HG02981 (cell line): ENCODE data around the gene IL17C.

ENCODE experiments used
- ATAC-seq: cut with Tn5 transposase; IDR thresholded peaks from one replicate; pipeline ENCODE4 v1.9.1; 2021; ENCODE audit warnings: mild to moderate bottlenecking, moderate library complexity; ENCODE audit not compliant: unreplicated experiment

IL17C gene, protein sequence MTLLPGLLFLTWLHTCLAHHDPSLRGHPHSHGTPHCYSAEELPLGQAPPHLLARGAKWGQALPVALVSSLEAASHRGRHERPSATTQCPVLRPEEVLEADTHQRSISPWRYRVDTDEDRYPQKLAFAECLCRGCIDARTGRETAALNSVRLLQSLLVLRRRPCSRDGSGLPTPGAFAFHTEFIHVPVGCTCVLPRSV

DNA sequence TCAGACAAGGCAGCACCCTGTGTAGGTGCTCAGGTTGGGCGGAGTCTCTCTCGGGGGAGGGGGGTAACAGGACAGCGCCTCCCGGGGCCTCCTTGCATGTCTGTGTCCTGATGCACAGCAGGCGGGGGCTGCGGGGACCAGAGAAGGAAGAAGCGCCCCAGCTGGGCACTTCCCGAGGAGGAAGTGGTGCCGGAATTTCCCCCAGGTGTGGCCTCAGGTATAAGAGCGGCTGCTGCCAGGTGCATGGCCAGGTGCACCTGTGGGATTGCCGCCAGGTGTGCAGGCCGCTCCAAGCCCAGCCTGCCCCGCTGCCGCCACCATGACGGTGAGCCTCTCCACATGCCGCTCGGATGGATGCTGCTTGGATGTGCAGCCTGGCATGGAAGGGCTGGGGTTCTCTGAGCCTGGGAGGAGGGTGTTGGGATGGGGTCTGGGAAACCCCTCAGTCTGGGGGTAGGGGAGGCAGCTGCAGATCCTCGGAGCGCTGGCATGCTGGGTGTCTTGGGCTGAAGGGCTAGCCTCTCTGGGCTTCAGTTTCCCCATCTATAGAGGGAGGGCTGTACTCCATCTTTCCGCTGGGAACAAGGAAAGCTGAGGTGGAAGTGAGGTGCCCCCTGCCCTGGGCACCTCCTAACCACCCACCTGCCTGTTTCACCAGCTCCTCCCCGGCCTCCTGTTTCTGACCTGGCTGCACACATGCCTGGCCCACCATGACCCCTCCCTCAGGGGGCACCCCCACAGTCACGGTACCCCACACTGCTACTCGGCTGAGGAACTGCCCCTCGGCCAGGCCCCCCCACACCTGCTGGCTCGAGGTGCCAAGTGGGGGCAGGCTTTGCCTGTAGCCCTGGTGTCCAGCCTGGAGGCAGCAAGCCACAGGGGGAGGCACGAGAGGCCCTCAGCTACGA is at the start of gene IL17C:
Gene IL17C (plus strand): TSS at position 250 of the 908 bp plus-strand sequence. CDS start 70 bp downstream, at position 320.
- no peak for ATAC-seq

DNA sequence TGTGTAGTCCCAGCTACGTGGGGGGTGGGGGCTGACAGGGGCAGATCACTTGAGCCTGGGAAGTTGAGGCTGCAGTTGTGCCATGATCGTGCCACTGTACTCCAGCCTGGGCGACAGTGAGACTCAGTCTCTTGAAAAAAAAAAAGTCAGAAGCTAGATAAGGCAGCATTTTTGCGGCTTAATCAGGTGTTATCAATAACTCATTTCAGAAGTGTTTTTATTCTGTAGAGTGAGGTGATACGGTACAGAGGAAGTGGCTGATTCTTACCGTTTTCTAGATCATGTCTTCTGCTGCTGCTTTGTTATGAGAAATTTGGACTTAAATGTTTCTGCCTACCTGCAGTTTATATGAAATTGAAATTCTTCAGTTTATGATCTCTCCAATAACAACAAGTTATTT is 49.6 kb upstream of the IL17C start:
- ATAC-seq = no peak

DNA sequence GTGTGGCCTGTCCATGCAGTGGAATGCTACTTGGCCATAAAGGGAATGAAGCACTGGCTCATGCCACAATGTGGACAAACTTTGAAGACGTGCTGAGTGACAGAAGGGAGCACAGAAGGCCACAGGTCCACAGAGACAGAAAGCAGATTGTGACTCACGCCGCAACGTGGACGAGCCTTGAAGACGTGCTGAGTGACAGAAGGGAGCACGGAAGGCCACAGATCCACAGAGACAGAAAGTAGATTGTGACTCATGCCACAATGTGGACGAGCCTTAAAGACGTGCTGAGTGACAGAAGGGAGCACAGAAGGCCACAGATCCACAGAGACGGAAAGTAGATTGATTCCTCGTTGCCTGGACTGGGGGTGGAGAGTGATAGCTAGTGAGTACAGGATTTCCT is 48.9 kb upstream of the IL17C start:
- no peak for ATAC-seq

DNA sequence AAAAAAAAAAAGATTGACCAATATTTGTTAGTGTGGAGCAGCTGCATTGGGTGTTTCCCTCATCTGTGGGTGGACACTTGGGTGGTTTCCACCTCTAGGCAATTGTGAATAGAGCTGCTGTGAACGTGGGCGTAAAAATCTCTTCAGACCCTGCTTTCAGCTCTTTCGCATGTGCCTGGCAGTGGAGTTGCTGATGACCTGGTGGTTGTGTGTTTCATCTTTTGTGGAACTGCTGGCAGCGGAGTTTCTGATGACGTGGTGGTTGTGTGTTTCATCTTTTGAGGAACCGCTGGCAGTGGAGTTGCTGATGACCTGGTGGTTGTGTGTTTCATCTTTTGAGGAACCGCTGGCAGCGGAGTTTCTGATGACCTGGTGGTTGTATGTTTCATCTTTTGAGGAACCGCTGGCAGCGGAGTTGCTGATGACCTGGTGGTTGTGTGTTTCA is 46.8 kb upstream of the IL17C start:
- ATAC-seq = no peak

DNA sequence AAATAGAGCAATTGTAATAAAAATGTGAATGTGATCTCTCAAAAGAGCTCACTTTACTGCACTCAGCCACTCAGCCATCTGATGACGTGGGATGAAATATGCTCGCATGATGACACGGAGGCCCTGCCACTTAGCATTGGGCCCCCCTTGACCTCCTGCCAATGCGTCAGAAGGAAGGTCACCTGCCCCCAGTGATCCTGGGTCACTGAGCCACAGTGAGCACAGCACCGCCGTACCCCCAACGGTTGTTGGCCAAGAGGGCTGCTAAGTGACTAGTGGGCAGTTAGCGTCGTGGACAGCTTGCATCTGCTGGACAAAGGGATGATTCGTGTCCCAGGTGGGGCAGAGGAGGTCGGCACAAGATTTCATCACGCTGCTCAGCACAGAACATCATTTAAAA is 45.3 kb upstream of the IL17C start:
- no peak for ATAC-seq

DNA sequence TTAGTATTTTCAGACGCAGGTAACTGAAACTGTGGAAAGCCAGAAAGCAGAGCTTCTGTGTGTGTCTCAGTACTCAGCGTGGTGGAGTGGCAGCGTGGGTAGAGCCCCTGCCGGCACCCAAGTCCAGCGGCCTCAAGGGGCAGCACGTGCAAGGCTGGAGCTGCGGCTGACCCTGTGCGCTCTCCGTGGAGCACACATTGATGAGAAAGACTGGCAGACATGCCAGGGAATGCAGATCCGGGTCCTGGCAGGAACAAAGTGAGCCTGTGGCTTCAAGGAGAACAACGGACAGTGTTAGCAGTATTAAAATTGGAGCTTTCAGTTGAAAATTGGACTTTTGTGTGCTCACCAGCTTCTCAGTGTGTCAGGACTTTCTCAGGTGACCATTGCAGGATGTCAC is 44.9 kb upstream of the IL17C start:
- no peak for ATAC-seq

DNA sequence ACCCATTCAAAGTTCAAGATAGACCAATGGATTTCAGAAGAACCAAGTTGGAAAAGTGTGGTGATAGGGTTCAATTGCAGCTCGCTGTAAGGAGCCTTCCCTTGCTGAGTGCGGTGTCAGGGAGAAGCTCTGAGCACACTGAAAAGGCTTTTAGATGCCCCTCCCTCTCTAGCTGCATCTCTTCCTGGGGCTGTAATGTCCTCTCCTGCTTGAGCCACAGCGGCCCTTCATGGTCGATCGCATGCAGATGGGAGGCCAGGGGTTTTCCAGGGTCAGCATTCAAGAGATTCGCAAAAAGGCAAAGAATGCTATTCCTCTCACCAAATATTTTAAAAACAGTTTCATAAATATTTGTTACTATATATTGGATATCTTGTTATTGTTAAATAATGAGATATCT is 44.5 kb upstream of the IL17C start:
- no peak for ATAC-seq

DNA sequence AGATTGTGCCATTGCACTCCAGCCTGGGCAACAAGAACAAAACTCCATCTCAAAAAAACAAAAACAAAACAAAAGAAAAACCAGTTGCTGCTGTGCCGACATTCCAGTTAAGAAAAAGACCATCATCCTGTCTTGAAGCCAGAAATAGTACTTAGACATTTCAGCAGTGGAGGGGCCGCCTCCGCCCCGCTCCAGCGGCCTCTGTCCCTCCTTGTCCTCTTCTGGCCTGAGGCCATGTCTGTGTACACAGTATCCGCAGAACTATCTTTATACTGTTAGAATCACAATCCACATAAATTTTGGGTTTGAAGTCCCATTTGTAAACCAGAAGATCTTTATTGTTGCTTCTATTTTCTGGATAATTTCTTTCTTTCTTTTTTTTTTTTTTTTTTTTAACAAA is 43.3 kb upstream of the IL17C start:
- no peak for ATAC-seq

DNA sequence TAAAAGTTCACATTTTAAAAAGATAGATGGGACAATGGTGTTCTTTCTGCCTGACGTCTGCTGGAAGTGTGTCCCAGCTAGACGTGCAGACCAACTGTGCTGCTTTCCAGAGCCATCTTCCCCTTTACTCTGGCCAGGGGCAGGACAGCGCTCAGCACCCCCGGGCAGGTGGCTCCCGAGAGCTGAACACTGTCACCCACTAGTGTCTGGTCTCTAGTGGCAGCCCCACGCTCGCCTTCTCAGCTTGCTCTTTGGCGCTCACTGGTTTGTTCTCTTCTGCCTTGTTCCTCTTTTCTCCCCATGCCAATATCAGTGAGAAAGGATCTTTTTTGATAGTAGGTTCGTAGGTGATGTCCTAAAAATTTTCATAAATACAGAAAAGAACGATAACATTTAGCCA is 42.5 kb upstream of the IL17C start:
- no peak for ATAC-seq

DNA sequence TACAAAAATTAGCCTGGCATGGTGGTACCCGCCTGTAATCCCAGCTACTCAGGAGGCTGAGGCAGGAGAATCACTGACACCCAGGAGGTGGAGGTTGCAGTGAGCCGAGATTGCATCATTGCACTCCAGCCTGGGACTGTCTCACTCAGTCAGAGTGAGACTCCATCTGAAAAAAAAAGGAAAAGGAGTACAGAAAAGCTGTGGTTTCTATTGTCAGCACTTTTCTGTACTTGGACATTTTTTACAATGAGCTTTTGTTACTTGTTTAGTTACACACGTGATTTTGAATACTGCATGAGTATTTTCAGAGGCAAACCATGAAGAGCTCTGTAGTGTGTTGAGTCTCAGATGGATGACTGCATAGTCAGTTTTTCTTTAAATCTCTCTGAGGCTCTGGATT is 41.9 kb upstream of the IL17C start:
- ATAC-seq = no peak

DNA sequence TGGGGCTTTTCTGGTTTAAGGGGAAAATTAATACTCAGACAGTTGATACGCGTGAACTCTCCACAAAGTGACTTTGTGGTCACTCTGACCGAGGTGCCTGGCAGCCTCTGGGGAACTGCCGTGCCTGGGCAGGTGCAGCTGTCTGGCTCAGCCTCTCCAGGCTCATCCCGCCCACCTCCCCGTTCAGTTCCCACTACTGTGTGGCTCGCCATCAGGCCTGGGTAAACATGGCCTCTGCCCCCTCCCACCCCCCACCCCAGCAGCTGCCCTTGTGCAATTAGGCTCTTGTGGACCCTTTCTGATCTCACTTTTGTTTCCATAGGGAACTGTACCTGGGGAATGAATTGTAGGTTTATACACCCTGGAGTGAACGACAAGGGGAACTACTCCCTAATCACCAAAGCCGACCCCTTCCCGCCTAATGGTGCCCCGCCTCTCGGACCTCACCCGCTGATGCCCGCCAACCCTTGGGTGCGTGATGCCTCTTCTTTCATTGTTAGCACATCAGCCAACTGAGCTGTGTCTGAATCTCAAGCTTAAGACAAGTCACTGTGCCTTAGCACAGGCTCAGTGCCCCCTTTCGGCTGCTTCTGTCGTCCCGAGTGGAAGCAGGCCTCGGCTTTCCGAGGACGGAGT is 40.4 kb upstream of the IL17C start:
- ATAC-seq = no peak

DNA sequence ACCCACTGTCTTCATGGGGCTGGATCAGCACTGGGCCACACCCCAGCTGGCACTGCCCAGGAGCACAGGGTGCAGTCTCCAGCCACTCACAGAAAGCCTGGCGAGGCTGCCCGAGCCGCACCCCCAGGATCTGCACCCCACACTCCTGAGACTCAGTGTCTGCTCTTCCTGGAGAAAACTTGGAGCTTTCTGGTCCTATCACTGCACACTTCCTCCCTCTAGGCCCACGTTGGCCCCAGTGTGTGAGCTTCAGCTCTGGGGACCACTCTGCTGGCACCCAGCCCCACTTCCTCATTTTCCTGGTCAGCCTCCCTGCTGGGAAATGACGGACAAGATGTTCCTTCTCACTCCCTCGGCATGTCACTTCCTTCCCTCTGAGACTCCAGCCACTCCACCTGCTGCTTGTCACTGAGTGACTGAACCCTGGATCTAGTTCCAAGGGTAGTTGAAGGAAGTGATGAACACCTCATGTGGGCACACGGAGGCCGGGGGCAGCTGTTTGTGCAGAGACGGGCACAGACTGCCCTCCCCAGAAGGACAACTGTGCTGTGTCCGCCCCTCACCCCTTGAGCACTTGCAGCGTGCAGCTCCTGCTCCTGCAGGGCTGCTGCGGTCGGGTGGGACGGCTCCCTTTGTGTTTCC is 39.2 kb upstream of the IL17C start:
- no peak for ATAC-seq

DNA sequence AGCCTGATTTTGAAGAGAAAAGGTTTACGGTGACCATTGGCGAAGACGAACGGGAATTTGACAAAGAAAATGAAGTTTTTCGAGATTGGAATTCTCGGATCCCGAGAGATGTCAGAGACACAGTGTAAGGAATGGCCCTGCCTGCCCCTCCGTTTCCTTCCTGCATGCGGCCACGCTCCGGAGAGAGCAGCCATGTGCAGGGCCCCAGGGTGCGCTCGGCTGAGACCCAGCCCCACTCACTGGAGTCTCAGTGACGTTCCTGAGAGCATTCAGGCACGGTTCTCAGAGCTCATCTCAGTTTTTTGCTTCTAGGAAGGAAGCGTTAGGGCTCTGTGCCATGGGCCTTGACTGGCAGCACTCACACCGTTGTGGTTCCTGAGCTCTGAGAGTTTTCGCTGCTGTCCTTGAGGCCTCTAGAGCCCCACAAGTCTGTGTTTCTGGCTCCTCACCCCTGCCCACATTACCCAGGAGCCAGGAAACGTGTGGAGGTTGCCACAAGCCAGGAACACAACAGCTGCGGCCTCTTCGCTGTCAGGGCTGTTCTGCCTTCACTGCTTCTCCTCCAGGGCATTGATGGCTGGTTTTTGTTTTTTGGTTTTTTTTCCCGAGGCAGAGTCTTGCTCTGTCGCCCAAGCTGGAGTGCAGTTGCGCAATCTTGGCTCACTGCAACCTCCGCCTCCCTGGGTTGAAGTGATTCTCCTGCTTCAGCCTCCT is 38.4 kb upstream of the IL17C start:
- no peak for ATAC-seq

DNA sequence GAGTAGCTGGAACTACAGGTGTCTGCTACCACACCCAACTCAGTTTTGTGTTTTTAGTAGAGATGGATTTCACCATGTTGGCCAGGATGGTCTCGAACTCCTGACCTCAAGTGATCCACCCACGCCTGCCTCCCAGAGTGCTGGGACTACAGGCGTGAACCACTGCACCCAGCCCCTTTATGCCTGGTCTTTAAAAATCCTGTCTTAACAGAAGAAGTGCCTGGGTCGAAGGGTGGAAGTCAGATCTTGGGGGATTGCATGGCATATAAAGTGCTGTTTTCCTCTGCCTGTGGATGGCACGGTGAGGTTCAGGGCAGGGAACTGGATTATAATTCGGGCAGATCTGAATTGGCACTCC is 37.9 kb upstream of the IL17C start:
- no peak for ATAC-seq

DNA sequence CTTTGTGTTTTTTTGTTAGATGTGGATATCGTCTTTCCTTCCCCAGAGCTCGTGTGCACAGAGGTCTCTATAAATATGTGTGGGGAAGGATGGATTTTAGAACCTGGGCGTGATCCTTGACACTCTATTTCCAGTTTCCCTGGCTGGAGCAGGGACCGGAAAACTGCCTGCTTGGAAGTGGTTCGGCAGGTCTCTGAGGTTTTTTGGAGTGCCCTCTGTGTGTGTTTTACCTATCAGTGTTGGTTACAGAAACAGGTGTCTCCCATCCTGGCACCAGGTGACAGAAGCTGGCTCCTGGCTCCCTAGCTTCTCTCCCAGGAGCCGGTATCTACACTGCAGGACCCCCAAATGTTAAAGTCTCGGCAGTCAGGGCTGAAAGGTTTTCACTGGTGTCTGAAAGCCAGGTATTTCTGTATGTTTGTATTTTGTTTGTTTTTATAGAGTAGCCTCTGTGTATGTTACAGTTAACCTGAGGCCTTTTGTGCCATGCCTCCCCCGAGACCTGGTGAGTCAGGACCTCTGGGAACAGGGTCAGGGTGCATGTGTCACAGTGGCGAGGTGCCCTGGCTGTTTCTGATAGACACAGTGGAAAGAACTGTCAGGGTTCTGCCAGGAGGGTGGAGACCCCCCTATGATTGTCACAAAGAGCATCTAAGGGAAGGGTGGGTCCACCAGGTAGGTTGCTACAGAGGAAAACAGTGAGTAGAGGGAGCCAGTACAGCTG is 36.9 kb upstream of the IL17C start:
- no peak for ATAC-seq

DNA sequence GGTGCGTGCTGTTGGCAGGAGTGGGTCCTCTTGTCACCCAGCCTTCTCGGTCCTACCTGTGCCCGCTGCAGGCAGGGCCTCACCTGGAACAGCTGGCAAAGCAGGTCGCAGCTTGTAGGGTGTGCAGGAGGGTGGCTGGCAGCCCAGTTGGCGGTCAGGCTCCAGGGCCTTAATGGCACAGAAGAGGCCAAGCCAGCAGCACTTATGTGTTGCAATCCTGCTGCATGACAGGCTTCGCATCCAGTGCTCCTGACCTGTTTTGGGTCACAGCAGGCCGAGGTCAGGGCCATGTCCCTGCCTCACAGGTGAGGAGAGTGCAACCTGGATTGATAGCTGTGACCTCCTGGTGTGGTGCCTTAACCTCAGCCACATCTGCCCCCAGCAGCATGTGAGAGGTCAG is 36.3 kb upstream of the IL17C start:
- no peak for ATAC-seq

DNA sequence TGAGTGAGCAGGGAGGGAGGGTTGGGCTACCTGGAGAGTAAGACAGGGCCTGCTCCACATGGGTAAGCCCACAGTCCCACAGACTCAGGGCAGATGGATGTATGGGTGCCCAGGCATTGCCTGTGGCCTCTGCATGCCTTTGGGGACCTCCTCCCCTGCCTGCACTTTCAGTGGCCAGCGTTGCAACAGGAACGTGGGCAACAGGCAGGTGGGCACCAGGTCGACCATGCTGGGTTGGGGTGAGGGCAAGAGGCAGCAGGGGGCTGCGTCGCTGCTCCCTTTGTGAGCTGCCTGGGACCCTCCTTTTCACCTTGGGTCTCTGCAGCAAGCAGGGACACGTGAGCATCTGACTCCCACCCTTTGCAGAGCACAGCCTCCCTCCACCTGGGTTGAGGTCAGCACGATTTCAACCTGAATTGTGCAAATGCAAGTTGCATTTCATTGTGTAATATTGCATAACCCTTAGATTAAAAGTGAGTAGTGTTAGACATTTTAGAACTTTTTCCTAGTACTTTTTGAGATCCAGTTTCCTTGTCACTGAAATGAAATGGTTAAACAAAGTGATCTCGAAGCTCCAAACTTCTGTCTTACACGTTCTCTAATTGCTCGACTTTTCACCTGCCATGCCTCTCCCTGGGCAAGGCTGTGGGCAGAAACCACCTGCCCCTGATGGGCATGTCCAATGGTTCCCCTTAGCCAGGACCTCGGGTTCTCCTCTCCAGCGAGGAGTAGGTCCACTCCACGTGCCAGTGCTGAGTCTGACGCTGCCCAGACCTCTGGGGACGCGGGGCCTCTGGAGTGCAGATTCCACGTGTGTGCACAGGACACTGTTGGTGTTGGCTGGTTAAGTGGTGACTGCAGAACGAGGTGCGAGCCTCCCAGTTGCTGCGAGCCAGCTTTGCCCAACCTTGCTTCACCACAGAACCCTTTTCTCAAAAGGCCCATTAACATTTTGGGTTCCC is 32.9 kb upstream of the IL17C start:
- no peak for ATAC-seq

DNA sequence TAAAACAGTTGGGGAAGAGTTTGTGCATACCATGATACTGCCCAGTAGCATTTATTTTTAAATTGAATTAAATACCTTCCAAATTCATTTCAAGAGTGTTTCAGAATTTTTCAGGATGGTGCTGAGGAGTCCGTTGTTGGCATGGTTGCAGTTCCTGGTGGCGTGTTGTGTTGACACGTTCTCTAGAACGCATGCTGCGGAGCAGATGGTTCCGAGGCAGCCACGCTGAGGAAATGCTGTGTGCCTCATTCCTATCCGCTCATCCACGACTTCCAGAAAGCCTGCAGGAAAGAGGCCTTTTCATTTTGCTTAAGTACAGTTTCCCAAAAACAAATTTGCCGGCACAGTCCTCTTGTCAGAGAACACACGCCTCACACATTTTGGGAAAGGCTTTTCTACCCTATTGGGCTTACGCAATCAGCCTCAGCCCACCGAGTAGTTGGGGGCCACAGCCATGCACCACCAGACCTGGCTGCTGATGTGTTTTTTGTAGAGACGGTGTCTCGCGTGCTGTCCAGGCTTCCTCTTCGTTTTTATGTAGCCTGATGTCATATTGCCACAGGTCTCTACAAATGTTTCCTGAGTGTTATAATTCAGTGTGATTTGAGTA is 32.1 kb upstream of the IL17C start:
- ATAC-seq = no peak

DNA sequence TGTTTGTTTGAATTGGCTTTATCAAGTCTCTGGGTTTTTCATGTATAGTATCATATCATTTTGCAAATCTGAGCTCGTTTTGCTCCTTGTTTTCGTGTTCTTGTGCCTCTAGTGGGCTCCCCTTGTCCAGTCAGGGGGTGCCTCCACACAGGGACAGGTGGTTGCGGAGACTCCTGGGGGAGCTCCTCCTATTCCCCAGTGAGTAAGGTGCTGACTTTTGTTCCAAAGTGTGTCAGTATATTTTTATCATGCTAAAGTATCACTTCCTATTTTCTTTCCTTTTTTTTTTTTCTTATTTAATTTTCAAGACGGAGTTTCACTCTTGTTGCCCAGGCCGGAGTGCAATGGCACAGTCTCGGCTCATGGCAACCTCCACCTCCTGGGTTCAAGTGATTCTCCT is 30.3 kb upstream of the IL17C start:
- no peak for ATAC-seq
